Transverse colon (tissue), 4 donors: Measurements from ENCODE around the gene CYP27A1. TPM values are rescaled to one million over a fixed set of nuclear protein-coding genes. Genes with fewer than 3 reads are reported as not detected.
A peak's percentile ranks its signal among the peaks of the same experiment; 100 is the strongest.

Source experiments
- DNase-seq: peaks from one replicate; pipeline ENCODE4 v3.0.0-alpha.2; 2019
- H3K27ac ChIP-seq, 4 donors: fragments of 200-600 bp; sonication (generic); 2 replicates each; pipeline ENCODE4 v1.5.1; 2016 to 2018; ENCODE audit warnings: inconsistent platforms in 4 of 4
- H3K27me3 ChIP-seq: fragments of 200-600 bp; sonication (generic); 2 replicates; pipeline ENCODE4 v1.5.1; 2017; ENCODE audit warnings: inconsistent platforms
- H3K36me3 ChIP-seq, 4 donors: fragments of 200-600 bp; sonication (generic); 2 replicates each; pipeline ENCODE4 v1.5.1; 2017 to 2019; ENCODE audit warnings: inconsistent platforms in 4 of 4
- H3K4me1 ChIP-seq, 4 donors: fragments of 200-600 bp; sonication (generic); 2 replicates each; pipeline ENCODE4 v1.5.1; 2017 to 2020; ENCODE audit warnings: inconsistent platforms in 4 of 4
- H3K4me3 ChIP-seq, 4 donors: fragments of 200-600 bp; sonication (generic); 1 replicate in 1 of 4; 2 replicates in 3 of 4; pipeline versions ENCODE4 v1.5.1 to v1.6.1; 2017 to 2019; ENCODE audit warnings: inconsistent platforms in 4 of 4
- H3K9me3 ChIP-seq, 2 donors: fragments of 200-600 bp; sonication (generic); 2 replicates each; pipeline ENCODE4 v1.5.1; 2017 to 2019; ENCODE audit warnings: inconsistent platforms in 2 of 2
- CTCF ChIP-seq, 5 experiments: fragments of 200-600 bp in 3 of 5; fragments of 450-650 bp in 2 of 5; sonication (generic) in 3 of 5; IDR thresholded peaks; 1 replicate in 2 of 5; 2 replicates in 3 of 5; pipeline ENCODE4 v1.5.1; 2016 to 2017; ENCODE audit warnings: antibody characterized with exemption in 5 of 5, inconsistent platforms in 3 of 5, mild to moderate bottlenecking in 2 of 5, moderate library complexity in 1 of 5
- EP300 ChIP-seq: sonication (generic); formaldehyde crosslinking; IDR thresholded peaks from one replicate; pipeline ENCODE4 v1.6.1; 2017; ENCODE audit warnings: antibody characterized with exemption, low read depth
- POLR2A ChIP-seq: fragments of 450-650 bp; IDR thresholded peaks from one replicate; pipeline ENCODE4 v1.6.1; 2016; ENCODE audit warnings: antibody characterized with exemption, mild to moderate bottlenecking, moderate library complexity
- POLR2AphosphoS5 ChIP-seq, 3 donors: sonication (generic); formaldehyde crosslinking; IDR thresholded peaks; one replicate each; pipeline ENCODE4 v1.6.1; 2016; ENCODE audit warnings: antibody characterized with exemption in 3 of 3
- WGBS, 2 donors: methylation state at CpG; one replicate each; pipeline ENCODE4 v1.1.5; 2018; ENCODE audit warnings: low coverage in 1 of 2; 5-methylcytosine and 5-hydroxymethylcytosine counted together
- in situ Hi-C, 4 donors: fragments of 200-750 bp; cut with MboI; loops; one replicate each; pipeline versions ENCODE4 v1.15.0 to v1.15.1; 2017; ENCODE audit warnings: low sequenced_read_pairs in 3 of 4, low pct_ligation_motif_present in 1 of 4, low pct_unique_long_range_greater_than_20kb in 1 of 4
- intact Hi-C: fragments of 100-400 bp; cut with DNase I; formaldehyde crosslinking; loops from one replicate; pipeline ENCODE4 v1.15.1; 2023; ENCODE audit warnings: low total_unique reads
- total RNA-seq, 4 donors: library from RNA; depleted of rRNA; stranded (reverse); fragments of >200 nt; gene quantifications; one replicate each; pipeline ENCODE4 v1.1.0, GENCODE V29; 2016

CYP27A1 gene
- total RNA-seq, 4 donors from 2014 or later = 48.3 to 159 (median 75.5) TPM

- Histone ChIP-seq H3K9me3 (no peaks in the 10 kb centered on the region), H3K36me3 (peaks cover 0 to 14% (median 0%) of the 10 kb centered on the region in 4 donors), H3K4me3 (no peak overlapping the region), H3K27me3 (no peaks in the 10 kb centered on the region), H3K4me1 (peaks cover 0 to 12% (median 10%) of the 10 kb centered on the region in 4 donors), H3K27ac (peak overlapping the region in 3 of 4 donors; percentile 22 to 53 (median 36))
- in situ Hi-C loops (no loop called here), intact Hi-C loops (no loop called here)
- 76 to 83% methylated on average over 2 to 13 of the region's 13 CpGs for WGBS, 2 donors
- TF ChIP-seq CTCF (IDR thresholded peaks at IDR 0.05) (no peak), POLR2AphosphoS5 (IDR thresholded peaks at IDR 0.05) (no peak), EP300 (no peak), POLR2A (no peak)
- peak; percentile 32 for DNase-seq
Observed at GRCh38 chr2:218814540-218815243, 32.7 kb downstream of the CYP27A1 start.

- WGBS, 2 donors = 90 to 96% methylated on average over 3 to 5 of the region's 5 CpGs
- peaks cover 0 to 14% (median 0%) of the 10 kb centered on the region in 4 donors for H3K36me3 ChIP-seq
- in situ Hi-C loops (no loop called here), intact Hi-C loops (no loop called here)
- H3K4me3 ChIP-seq = no peak overlapping the region
- DNase-seq = no peak
- peaks cover 0 to 12% (median 10%) of the 10 kb centered on the region in 4 donors for H3K4me1 ChIP-seq
- no peak for TF ChIP-seq POLR2AphosphoS5 (IDR thresholded peaks at IDR 0.05)
- no peak for TF ChIP-seq EP300
- no peak for TF ChIP-seq POLR2A
- no peak for TF ChIP-seq CTCF (IDR thresholded peaks at IDR 0.05)
- H3K27me3 ChIP-seq = no peaks in the 10 kb centered on the region
- no peak overlapping the region for H3K27ac ChIP-seq
- H3K9me3 ChIP-seq = no peaks in the 10 kb centered on the region
Observed at GRCh38 chr2:218815244-218815637, 33.3 kb downstream of the CYP27A1 start.

GRCh38 chr2:218815649-218816048 lies 33.7 kb downstream of the CYP27A1 start:
- Histone ChIP-seq H3K27me3 (no peaks in the 10 kb centered on the region), H3K4me3 (no peak overlapping the region), H3K27ac (no peak overlapping the region), H3K36me3 (peaks cover 0 to 14% (median 0%) of the 10 kb centered on the region in 4 donors), H3K4me1 (peaks cover 0 to 12% (median 10%) of the 10 kb centered on the region in 4 donors), H3K9me3 (no peaks in the 10 kb centered on the region)
- no peak for DNase-seq
- in situ Hi-C loops (no loop called here), intact Hi-C loops (no loop called here)
- 95 to 100% methylated on average over 2 to 4 of the region's 4 CpGs for WGBS, 2 donors
- TF ChIP-seq POLR2AphosphoS5 (IDR thresholded peaks at IDR 0.05) (no peak), CTCF (IDR thresholded peaks at IDR 0.05) (no peak), EP300 (no peak), POLR2A (no peak)

- intact Hi-C loops (no loop called here), in situ Hi-C loops (no loop called here)
- no peak for DNase-seq
- Histone ChIP-seq H3K27me3 (no peaks in the 10 kb centered on the region), H3K36me3 (peaks cover 0 to 14% (median 0%) of the 10 kb centered on the region in 4 donors), H3K4me3 (no peak overlapping the region), H3K9me3 (no peaks in the 10 kb centered on the region), H3K4me1 (peaks cover 0 to 12% (median 10%) of the 10 kb centered on the region in 4 donors), H3K27ac (no peak overlapping the region)
- TF ChIP-seq EP300 (no peak), POLR2AphosphoS5 (IDR thresholded peaks at IDR 0.05) (no peak), POLR2A (no peak), CTCF (IDR thresholded peaks at IDR 0.05) (no peak)
- 86% methylated on average over 2 of the region's 2 CpGs; no CpG with 5 or more reads in 1 of the 2 donors for WGBS, 2 donors
Observed at GRCh38 chr2:218816561-218817011, 34.6 kb downstream of the CYP27A1 start.
